HEK293 (cell line): ENCODE data around the gene MISP.

Experiments used
- CTCF ChIA-PET: fragments of 350-600 bp; formaldehyde crosslinking; extraction: SDS; loops from one replicate; lab custom pipeline; 2021; ENCODE audit warnings: antibody characterized with exemption; lab: Yijun Ruan, JAX
- POLR2A ChIA-PET: fragments of 300-600 bp; formaldehyde crosslinking; extraction: SDS; loops from one replicate; lab custom pipeline; 2020; ENCODE audit warnings: antibody characterized with exemption, inconsistent platforms; lab: Yijun Ruan, JAX
- H3K27ac ChIP-seq: fragments of 200-500 bp; sonication (Bioruptor generic); 2 replicates; pipeline ENCODE4 v1.5.1; 2014; ENCODE audit warnings: low read depth, low read length, control low read depth, inconsistent platforms; ENCODE audit errors: extremely low read depth
- H3K36me3 ChIP-seq, 2 experiments: fragments of 200-500 bp in 1 of 2; sonication (Bioruptor generic) in 1 of 2; 1 replicate in 1 of 2; 2 replicates in 1 of 2; pipeline ENCODE4 v1.5.1; 2014 to 2017; ENCODE audit warnings: inconsistent platforms in 2 of 2, low read length in 2 of 2; ENCODE audit not compliant: control insufficient read depth in 2 of 2, insufficient read depth in 1 of 2
- H3K4me1 ChIP-seq: fragments of 200-500 bp; sonication (Bioruptor generic); 2 replicates; pipeline ENCODE4 v1.5.1; 2014; ENCODE audit warnings: mild to moderate bottlenecking, low read length, inconsistent platforms; ENCODE audit not compliant: control insufficient read depth, insufficient read depth
- H3K4me3 ChIP-seq: 2 replicates; pipeline ENCODE4 v1.5.1; 2011; ENCODE audit warnings: low read depth, mild to moderate bottlenecking, control low read depth, low read length, moderate library complexity
- H3K9me3 ChIP-seq: fragments of 200-500 bp; sonication (Bioruptor generic); 2 replicates; pipeline ENCODE4 v1.5.1; 2014; ENCODE audit warnings: low read depth, low read length, inconsistent platforms; ENCODE audit not compliant: control insufficient read depth, insufficient read depth
- BCL11B ChIP-seq: fragments of 450-650 bp; formaldehyde crosslinking; IDR thresholded peaks from 2 replicates; pipeline ENCODE4 v1.5.1; 2016; ENCODE audit warnings: low read depth, missing biosample characterization, missing genetic modification characterization
- EGR2 ChIP-seq: fragments of 450-650 bp; formaldehyde crosslinking; IDR thresholded peaks from 2 replicates; pipeline ENCODE4 v1.5.1; 2016; ENCODE audit warnings: low read depth, missing biosample characterization, missing genetic modification characterization
- GLIS1 ChIP-seq: fragments of 450-650 bp; formaldehyde crosslinking; IDR thresholded peaks from 2 replicates; pipeline ENCODE4 v1.5.1; 2016; ENCODE audit warnings: missing biosample characterization, missing genetic modification characterization
- KLF7 ChIP-seq: fragments of 450-650 bp; formaldehyde crosslinking; IDR thresholded peaks from 2 replicates; pipeline ENCODE4 v1.5.1; 2016; ENCODE audit warnings: missing biosample characterization, missing genetic modification characterization, borderline replicate concordance
- ZBTB20 ChIP-seq: fragments of 450-650 bp; formaldehyde crosslinking; IDR thresholded peaks from 2 replicates; pipeline ENCODE4 v1.5.1; 2016; ENCODE audit warnings: missing biosample characterization, missing genetic modification characterization
- ZFHX2 ChIP-seq: fragments of 450-650 bp; formaldehyde crosslinking; conservative IDR thresholded peaks from 2 replicates; pipeline ENCODE4 v1.5.1; 2016; ENCODE audit warnings: missing biosample characterization, missing genetic modification characterization
- ZNF223 ChIP-seq: fragments of 450-650 bp; formaldehyde crosslinking; IDR thresholded peaks from 2 replicates; pipeline ENCODE4 v1.5.1; 2016; ENCODE audit warnings: missing biosample characterization, missing genetic modification characterization
- ZNF311 ChIP-seq: fragments of 450-650 bp; formaldehyde crosslinking; IDR thresholded peaks from 2 replicates; pipeline ENCODE4 v1.5.1; 2017; ENCODE audit warnings: missing biosample characterization, missing genetic modification characterization, borderline replicate concordance
- ZNF473 ChIP-seq: fragments of 450-650 bp; formaldehyde crosslinking; IDR thresholded peaks from 2 replicates; pipeline ENCODE4 v1.5.1; 2017; ENCODE audit warnings: missing biosample characterization, missing genetic modification characterization
- ZNF600 ChIP-seq: fragments of 450-650 bp; formaldehyde crosslinking; IDR thresholded peaks from 2 replicates; pipeline ENCODE4 v1.5.1; 2016; ENCODE audit warnings: missing biosample characterization, missing genetic modification characterization
- ZNF654 ChIP-seq: fragments of 450-650 bp; formaldehyde crosslinking; IDR thresholded peaks from 2 replicates; pipeline ENCODE4 v1.5.1; 2016; ENCODE audit warnings: low read depth, missing biosample characterization, missing genetic modification characterization
- ZNF658 ChIP-seq: fragments of 450-650 bp; formaldehyde crosslinking; IDR thresholded peaks from 2 replicates; pipeline ENCODE4; 2016; ENCODE audit warnings: missing biosample characterization, missing genetic modification characterization
- ZNF707 ChIP-seq: fragments of 450-650 bp; formaldehyde crosslinking; IDR thresholded peaks from 2 replicates; pipeline ENCODE4 v1.5.1; 2016; ENCODE audit warnings: missing biosample characterization, missing genetic modification characterization
- ZNF768 ChIP-seq: fragments of 450-650 bp; formaldehyde crosslinking; IDR thresholded peaks from 2 replicates; pipeline ENCODE4 v1.5.1; 2018; ENCODE audit warnings: missing biosample characterization, mild to moderate bottlenecking, missing genetic modification characterization
- TF ChIP-seq, protein P1 (sequence below): fragments of 450-650 bp; formaldehyde crosslinking; IDR thresholded peaks from 2 replicates; pipeline ENCODE4 v1.5.1; 2016; ENCODE audit warnings: missing biosample characterization, missing genetic modification characterization
- TF ChIP-seq, protein P2 (sequence below): fragments of 450-650 bp; formaldehyde crosslinking; IDR thresholded peaks from 2 replicates; pipeline ENCODE4 v1.5.1; 2017; ENCODE audit warnings: missing biosample characterization, missing genetic modification characterization
- TF ChIP-seq, protein P3 (sequence below): fragments of 450-650 bp; formaldehyde crosslinking; IDR thresholded peaks from 2 replicates; pipeline ENCODE4; 2016; ENCODE audit warnings: missing biosample characterization, missing genetic modification characterization

Gene MISP

DNA sequence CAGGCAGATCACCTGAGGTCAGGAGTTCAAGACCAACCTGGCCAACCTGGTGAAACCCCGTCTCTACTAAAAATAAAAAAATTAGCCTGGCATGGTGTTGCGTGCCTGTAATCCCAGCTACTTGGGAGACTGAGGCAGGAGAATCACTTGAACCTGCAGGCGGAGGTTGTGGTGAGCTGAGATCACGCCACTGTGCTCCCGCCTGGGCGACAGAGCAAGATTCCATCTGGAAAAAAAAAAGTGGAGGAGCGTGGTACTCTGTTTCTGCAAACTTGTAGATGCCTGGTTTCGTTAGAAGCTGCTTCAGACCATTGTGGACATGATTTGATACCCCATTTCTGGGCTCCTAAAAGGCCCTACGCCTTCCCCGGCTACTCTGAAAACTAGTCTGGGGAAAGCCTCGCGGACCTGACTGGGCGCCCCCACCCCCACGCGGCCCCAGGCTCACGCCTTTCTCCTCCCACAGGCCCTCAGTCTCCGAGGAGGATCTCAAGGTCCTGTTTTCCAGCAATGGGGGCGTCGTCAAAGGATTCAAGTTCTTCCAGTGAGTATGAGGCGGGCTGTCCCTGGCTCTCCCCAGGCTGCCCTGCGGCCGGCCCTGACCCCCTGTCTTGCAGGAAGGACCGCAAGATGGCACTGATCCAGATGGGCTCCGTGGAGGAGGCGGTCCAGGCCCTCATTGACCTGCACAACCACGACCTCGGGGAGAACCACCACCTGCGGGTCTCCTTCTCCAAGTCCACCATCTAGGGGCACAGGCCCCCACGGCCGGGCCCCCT, 59.4 kb downstream of the MISP start:
- Histone ChIP-seq H3K4me1 (no peaks in the 10 kb centered on the region), H3K9me3 (no peaks in the 10 kb centered on the region), H3K27ac (peak overlapping the region; percentile 24; the same call in 1 of the 2 replicates), H3K36me3 (peaks cover 25 to 79% of the 10 kb centered on the region in 2 experiments; a peak in 2 of 3 replicates), H3K4me3 (no peak overlapping the region)
- ChIA-PET POLR2A (interaction anchor here (0.5 to 1.1 kb wide), 4 partner anchors 9 to 50 kb away, joined by 3 to 5 read pairs (median 4); no protein-coding TSS in a partner anchor), CTCF (interaction anchor here (0.6 to 1.2 kb wide), 3 partner anchors 27 to 67 kb away, joined by 3 to 5 read pairs (median 3); no protein-coding TSS in a partner anchor)
- TF ChIP-seq, protein P1, sequence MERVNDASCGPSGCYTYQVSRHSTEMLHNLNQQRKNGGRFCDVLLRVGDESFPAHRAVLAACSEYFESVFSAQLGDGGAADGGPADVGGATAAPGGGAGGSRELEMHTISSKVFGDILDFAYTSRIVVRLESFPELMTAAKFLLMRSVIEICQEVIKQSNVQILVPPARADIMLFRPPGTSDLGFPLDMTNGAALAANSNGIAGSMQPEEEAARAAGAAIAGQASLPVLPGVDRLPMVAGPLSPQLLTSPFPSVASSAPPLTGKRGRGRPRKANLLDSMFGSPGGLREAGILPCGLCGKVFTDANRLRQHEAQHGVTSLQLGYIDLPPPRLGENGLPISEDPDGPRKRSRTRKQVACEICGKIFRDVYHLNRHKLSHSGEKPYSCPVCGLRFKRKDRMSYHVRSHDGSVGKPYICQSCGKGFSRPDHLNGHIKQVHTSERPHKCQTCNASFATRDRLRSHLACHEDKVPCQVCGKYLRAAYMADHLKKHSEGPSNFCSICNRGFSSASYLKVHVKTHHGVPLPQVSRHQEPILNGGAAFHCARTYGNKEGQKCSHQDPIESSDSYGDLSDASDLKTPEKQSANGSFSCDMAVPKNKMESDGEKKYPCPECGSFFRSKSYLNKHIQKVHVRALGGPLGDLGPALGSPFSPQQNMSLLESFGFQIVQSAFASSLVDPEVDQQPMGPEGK: peak; percentile 42; the same call in 1 of the 2 replicates
- TF ChIP-seq BCL11B (no peak), ZFHX2 (peak; percentile 51), GLIS1 (tag by site-specific recombination) (peak; percentile 20; the same call in 1 of the 2 replicates), ZNF600 (tag by site-specific recombination) (0 out of 2 replicates have a peak, but pooled peaks have one; percentile 25), ZNF768 (no peak), ZNF658 (no peak), ZNF707 (tag by site-specific recombination) (no peak), ZNF311 (tag by site-specific recombination) (no peak), EGR2 (tag by site-specific recombination) (0 out of 2 replicates have a peak, but pooled peaks have one; percentile 32)

DNA sequence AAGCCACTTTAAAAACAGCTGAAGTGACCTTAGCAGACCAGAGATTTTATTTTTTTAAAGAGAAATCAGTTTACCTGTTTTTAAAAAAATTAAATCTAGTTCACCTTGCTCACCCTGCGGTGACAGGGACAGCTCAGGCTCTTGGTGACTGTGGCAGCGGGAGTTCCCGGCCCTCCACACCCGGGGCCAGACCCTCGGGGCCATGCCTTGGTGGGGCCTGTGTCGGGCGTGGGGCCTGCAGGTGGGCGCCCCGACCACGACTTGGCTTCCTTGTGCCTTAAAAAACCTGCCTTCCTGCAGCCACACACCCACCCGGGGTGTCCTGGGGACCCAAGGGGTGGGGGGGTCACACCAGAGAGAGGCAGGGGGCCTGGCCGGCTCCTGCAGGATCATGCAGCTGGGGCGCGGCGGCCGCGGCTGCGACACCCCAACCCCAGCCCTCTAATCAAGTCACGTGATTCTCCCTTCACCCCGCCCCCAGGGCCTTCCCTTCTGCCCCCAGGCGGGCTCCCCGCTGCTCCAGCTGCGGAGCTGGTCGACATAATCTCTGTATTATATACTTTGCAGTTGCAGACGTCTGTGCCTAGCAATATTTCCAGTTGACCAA, 60.1 kb downstream of the MISP start:
- H3K9me3 ChIP-seq: no peaks in the 10 kb centered on the region
- TF ChIP-seq KLF7 (no peak), ZNF223 (no peak), ZNF473 (tag by site-specific recombination) (no peak), ZNF654 (tag by site-specific recombination) (no peak)
- TF ChIP-seq, protein P1: peak; percentile 30; the same call in 1 of the 2 replicates
- H3K4me3 ChIP-seq: no peak overlapping the region
- no peaks in the 10 kb centered on the region for H3K4me1 ChIP-seq
- H3K36me3 ChIP-seq: peaks cover 28 to 72% of the 10 kb centered on the region in 2 experiments; a peak in 2 of 3 replicates
- ChIA-PET CTCF (interaction anchor here (0.6 to 1.2 kb wide), 2 partner anchors 27 to 66 kb away, joined by 3 read pairs; no protein-coding TSS in a partner anchor), POLR2A (interaction anchor here (1.1 kb wide), 1 partner anchor 10 kb away, joined by 5 read pairs; no protein-coding TSS in a partner anchor)
- H3K27ac ChIP-seq: peak overlapping the region; percentile 24; the same call in 1 of the 2 replicates

DNA sequence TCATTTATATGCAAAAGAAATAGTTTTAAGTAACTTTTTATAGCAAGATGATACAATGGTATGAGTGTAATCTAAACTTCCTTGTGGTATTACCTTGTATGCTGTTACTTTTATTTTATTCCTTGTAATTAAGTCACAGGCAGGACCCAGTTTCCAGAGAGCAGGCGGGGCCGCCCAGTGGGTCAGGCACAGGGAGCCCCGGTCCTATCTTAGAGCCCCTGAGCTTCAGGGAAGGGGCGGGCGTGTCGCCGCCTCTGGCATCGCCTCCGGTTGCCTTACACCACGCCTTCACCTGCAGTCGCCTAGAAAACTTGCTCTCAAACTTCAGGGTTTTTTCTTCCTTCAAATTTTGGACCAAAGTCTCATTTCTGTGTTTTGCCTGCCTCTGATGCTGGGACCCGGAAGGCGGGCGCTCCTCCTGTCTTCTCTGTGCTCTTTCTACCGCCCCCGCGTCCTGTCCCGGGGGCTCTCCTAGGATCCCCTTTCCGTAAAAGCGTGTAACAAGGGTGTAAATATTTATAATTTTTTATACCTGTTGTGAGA, 60.7 kb downstream of the MISP start:
- POLR2A ChIA-PET: no interaction called here
- TF ChIP-seq, protein P1: 0 out of 2 replicates have a peak, but pooled peaks have one; percentile 5
- TF ChIP-seq, protein P2, sequence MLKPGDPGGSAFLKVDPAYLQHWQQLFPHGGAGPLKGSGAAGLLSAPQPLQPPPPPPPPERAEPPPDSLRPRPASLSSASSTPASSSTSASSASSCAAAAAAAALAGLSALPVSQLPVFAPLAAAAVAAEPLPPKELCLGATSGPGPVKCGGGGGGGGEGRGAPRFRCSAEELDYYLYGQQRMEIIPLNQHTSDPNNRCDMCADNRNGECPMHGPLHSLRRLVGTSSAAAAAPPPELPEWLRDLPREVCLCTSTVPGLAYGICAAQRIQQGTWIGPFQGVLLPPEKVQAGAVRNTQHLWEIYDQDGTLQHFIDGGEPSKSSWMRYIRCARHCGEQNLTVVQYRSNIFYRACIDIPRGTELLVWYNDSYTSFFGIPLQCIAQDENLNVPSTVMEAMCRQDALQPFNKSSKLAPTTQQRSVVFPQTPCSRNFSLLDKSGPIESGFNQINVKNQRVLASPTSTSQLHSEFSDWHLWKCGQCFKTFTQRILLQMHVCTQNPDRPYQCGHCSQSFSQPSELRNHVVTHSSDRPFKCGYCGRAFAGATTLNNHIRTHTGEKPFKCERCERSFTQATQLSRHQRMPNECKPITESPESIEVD (tag by site-specific recombination): 0 out of 2 replicates have a peak, but pooled peaks have one; percentile 28
- TF ChIP-seq, protein P3, sequence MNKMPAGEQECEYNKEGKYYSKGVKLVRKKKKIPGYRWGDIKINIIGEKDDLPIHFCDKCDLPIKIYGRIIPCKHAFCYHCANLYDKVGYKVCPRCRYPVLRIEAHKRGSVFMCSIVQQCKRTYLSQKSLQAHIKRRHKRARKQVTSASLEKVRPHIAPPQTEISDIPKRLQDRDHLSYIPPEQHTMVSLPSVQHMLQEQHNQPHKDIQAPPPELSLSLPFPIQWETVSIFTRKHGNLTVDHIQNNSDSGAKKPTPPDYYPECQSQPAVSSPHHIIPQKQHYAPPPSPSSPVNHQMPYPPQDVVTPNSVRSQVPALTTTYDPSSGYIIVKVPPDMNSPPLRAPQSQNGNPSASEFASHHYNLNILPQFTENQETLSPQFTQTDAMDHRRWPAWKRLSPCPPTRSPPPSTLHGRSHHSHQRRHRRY (tag by site-specific recombination): no peak
- no peak for TF ChIP-seq ZBTB20 (tag by site-specific recombination)
- H3K4me1 ChIP-seq: no peaks in the 10 kb centered on the region
- no peaks in the 10 kb centered on the region for H3K9me3 ChIP-seq
- peaks cover 33 to 66% of the 10 kb centered on the region in 2 experiments; a peak in 2 of 3 replicates for H3K36me3 ChIP-seq
- H3K27ac ChIP-seq: no peak overlapping the region
- CTCF ChIA-PET: no interaction called here
- H3K4me3 ChIP-seq: no peak overlapping the region
